Astrocyte of the cerebellum (primary cell): ENCODE measurements around the gene FFAR1.

ENCODE experiments used
- DNase-seq: peaks from one replicate; pipeline ENCODE4 v3.0.0-alpha.2; 2011; ENCODE audit warnings: low read depth
- H3K4me3 ChIP-seq: 2 replicates; pipeline ENCODE4 v1.5.1; 2011; ENCODE audit warnings: mild to moderate bottlenecking, low read depth, low read length, moderate library complexity
- CTCF ChIP-seq: IDR thresholded peaks from 2 replicates; pipeline ENCODE4 v1.5.1; 2012; ENCODE audit warnings: low read length, low read depth, moderate library complexity, mild to moderate bottlenecking; ENCODE audit errors: missing control alignments
- in situ Hi-C: cut with HindIII; loops from 2 replicates; pipeline ENCODE4 v1.10.0; 2017; ENCODE audit warnings: low sequenced_read_pairs

The FFAR1 gene

GRCh38 chr19:35309481-35310279 lies 38.0 kb upstream of the FFAR1 start:
- H3K4me3 ChIP-seq: no peak overlapping the region
- no peak for DNase-seq
- no peak for TF ChIP-seq CTCF
- in situ Hi-C loops: no loop called here

DNA sequence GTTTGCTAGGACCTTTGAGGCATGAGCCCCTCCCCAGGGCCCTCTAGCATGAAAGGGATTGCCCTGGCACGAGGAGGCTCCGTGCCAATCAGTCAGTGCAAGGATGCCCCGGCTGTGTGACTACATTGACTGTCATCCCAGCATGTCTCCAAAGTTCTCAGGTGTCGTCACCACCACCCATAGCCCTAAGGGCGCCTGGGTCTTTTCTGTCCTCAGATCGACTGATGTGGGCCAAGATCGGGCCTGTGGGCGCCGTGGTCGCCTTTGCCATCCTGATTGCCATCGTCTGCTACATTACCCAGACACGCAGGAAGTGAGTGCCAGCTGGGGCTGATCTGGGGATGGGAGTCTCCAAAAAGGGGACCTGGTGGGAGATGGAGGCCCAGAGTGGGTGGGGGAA lies 37.4 kb upstream of the FFAR1 start:
- no peak for DNase-seq
- in situ Hi-C loops: no loop called here
- no peak overlapping the region for H3K4me3 ChIP-seq
- no peak for TF ChIP-seq CTCF

DNA sequence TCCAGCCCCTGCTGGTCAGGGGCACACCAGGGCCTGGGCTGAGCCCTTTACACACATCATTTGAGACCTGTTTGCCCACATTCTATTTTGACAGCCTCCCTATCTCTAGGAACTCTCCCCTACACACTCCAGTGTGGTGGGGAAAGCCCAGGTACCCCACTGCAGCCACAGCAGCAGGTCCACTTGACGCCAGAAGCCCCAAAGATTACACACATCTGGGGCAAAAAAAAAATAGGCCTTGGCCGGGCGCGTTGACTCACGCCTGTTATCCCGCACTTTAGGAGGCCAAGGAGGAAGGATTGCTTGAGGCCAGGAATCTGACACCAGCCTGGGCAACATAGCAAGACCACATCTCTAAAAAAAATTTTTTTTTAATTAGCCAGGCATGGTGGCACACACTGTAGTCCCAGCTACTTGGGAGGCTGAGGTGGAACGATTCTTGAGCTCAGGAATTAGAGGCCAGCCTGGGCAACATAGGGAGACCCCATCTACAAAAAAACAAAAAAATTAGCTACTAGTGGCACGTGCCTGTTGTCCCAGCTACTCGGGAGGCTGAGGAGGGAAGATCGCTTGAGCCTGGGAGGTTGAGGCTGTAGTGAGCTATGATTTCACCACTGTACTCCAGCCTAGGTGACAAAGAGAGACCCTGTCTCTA lies 36.8 kb upstream of the FFAR1 start:
- no peak for DNase-seq
- no peak for TF ChIP-seq CTCF
- H3K4me3 ChIP-seq: no peak overlapping the region
- in situ Hi-C loops: no loop called here

DNA sequence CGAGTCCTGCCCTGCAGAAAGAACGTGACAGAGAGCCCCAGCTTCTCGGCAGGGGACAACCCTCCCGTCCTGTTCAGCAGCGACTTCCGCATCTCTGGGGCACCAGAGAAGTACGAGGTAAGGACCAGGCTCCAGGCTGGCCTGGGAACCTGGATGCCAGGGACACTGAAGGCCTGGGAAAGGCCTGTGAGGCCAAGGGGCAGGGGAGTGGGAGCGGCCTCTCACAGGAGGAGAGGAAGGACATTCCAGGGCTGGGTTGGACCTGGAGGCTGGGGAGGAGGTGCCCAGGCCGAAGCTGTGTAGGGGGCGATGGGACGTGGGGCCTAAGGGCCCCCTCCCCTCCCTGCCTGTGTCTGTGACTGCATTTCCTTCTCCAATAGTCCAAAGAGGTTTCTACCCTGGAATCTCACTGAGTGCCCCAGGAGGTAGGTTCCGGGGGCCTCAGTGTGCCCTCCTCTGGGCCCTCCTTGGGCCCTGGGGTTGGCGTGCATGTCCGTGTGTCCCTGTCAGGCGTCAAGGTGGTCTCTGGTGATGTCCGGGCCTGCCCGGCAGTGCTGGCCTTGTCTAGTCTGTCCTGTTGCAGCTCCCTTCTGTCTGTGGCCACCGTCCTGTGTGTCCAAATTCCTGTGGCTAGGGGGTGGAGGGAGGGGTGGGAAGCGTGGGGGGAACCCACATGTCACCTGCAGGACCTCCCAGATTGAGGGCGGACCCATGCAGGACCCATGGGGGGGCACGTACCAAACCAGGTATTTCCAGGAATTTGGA lies 35.6 kb upstream of the FFAR1 start:
- in situ Hi-C loops: no loop called here
- TF ChIP-seq CTCF: no peak
- no peak overlapping the region for H3K4me3 ChIP-seq
- DNase-seq: no peak

- in situ Hi-C loops: no loop called here
- no peak overlapping the region for H3K4me3 ChIP-seq
- TF ChIP-seq CTCF: no peak
- no peak for DNase-seq
Measured at GRCh38 chr19:35313587-35313986, 34.1 kb upstream of the FFAR1 start.

DNA sequence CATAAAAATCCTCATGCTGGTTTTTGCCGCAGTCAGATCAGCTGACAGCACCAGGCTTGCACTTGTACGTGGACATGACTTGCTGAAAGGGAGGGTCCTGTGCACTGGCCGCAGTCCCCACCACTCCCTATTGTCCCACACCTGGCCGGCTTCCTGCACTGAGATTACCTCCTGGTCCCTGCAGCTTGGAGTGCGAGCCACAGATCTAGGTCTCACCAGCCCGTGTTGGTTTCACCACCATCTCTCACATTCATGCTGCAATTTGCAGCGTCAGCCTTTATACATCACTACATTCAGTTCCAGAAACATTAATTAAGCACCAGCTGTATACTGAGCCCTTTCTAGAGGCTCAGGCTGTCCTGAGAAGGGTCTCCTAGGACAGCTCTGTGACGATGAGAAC lies 33.7 kb upstream of the FFAR1 start:
- DNase-seq: no peak
- in situ Hi-C loops: no loop called here
- no peak overlapping the region for H3K4me3 ChIP-seq
- no peak for TF ChIP-seq CTCF
